Measurements from ENCODE around the gene SUN2.

The SUN2 gene

GRCh38 chr22:38753948-38754750, 1.6 kb downstream of the SUN2 start:
- Histone ChIP-seq H3K27me3 (ENCODE audit: control insufficient read depth, insufficient read depth, low read length) (no peaks in the 10 kb centered on the region), H3K4me1 (ENCODE audit: control insufficient read depth, insufficient read depth, low read length) (peaks cover 1% of the 10 kb centered on the region; the same call in 1 of the 2 replicates), H3K9me3 (ENCODE audit: control insufficient read depth, insufficient read depth, low read length) (no peaks in the 10 kb centered on the region), H3K27ac (ENCODE audit: low read length) (no peak overlapping the region), H3K36me3 (ENCODE audit: control insufficient read depth, insufficient read depth, low read length) (peaks cover 5% of the 10 kb centered on the region; the same call in 1 of the 2 replicates), H3K4me3 (ENCODE audit: low read length) (no peak overlapping the region)
- WGBS (ENCODE audit: insufficient coverage, insufficient read length), result no CpG with 5 or more reads among the region's 12 CpGs
- DNase-seq (ENCODE audit: low read depth, low spot score), result no peak

- Histone ChIP-seq H3K4me3 (ENCODE audit: low read length) (no peak overlapping the region), H3K9me3 (ENCODE audit: control insufficient read depth, insufficient read depth, low read length) (no peaks in the 10 kb centered on the region), H3K4me1 (ENCODE audit: control insufficient read depth, insufficient read depth, low read length) (peaks cover 1% of the 10 kb centered on the region; the same call in 1 of the 2 replicates), H3K36me3 (ENCODE audit: control insufficient read depth, insufficient read depth, low read length) (peaks cover 5% of the 10 kb centered on the region; the same call in 1 of the 2 replicates), H3K27me3 (ENCODE audit: control insufficient read depth, insufficient read depth, low read length) (no peaks in the 10 kb centered on the region), H3K27ac (ENCODE audit: low read length) (no peak overlapping the region)
- WGBS (ENCODE audit: insufficient coverage, insufficient read length), result no CpG with 5 or more reads among the region's 24 CpGs
- no peak for DNase-seq (ENCODE audit: low read depth, low spot score)
Observed at GRCh38 chr22:38751422-38752346, 4.1 kb downstream of the SUN2 start.

- no peak overlapping the region for H3K27ac ChIP-seq (ENCODE audit: low read length)
- H3K9me3 ChIP-seq (ENCODE audit: control insufficient read depth, insufficient read depth, low read length), result no peaks in the 10 kb centered on the region
- H3K4me1 ChIP-seq (ENCODE audit: control insufficient read depth, insufficient read depth, low read length), result peaks cover 1% of the 10 kb centered on the region; the same call in 1 of the 2 replicates
- whole genome bisulfite sequencing (ENCODE audit: insufficient coverage, insufficient read length), result no CpG with 5 or more reads among the region's 12 CpGs
- H3K27me3 ChIP-seq (ENCODE audit: control insufficient read depth, insufficient read depth, low read length), result no peaks in the 10 kb centered on the region
- H3K4me3 ChIP-seq (ENCODE audit: low read length), result no peak overlapping the region
- H3K36me3 ChIP-seq (ENCODE audit: control insufficient read depth, insufficient read depth, low read length), result peaks cover 5% of the 10 kb centered on the region; the same call in 1 of the 2 replicates
- DNase-seq (ENCODE audit: low read depth, low spot score), result no peak
Observed at GRCh38 chr22:38751066-38751421, 4.8 kb downstream of the SUN2 start.

GRCh38 chr22:38750638-38751037, 5.2 kb downstream of the SUN2 start:
- H3K4me3 ChIP-seq (ENCODE audit: low read length), result no peak overlapping the region
- no CpG with 5 or more reads among the region's 17 CpGs for WGBS (ENCODE audit: insufficient coverage, insufficient read length)
- DNase-seq (ENCODE audit: low read depth, low spot score), result no peak
- H3K36me3 ChIP-seq (ENCODE audit: control insufficient read depth, insufficient read depth, low read length), result peaks cover 5% of the 10 kb centered on the region; the same call in 1 of the 2 replicates
- H3K27ac ChIP-seq (ENCODE audit: low read length), result no peak overlapping the region
- H3K9me3 ChIP-seq (ENCODE audit: control insufficient read depth, insufficient read depth, low read length), result no peaks in the 10 kb centered on the region
- H3K27me3 ChIP-seq (ENCODE audit: control insufficient read depth, insufficient read depth, low read length), result no peaks in the 10 kb centered on the region
- peaks cover 1% of the 10 kb centered on the region; the same call in 1 of the 2 replicates for H3K4me1 ChIP-seq (ENCODE audit: control insufficient read depth, insufficient read depth, low read length)

GRCh38 chr22:38750104-38750503, 5.7 kb downstream of the SUN2 start:
- H3K27me3 ChIP-seq (ENCODE audit: control insufficient read depth, insufficient read depth, low read length), result no peaks in the 10 kb centered on the region
- WGBS (ENCODE audit: insufficient coverage, insufficient read length), result no CpG with 5 or more reads among the region's 14 CpGs
- no peak overlapping the region for H3K4me3 ChIP-seq (ENCODE audit: low read length)
- H3K9me3 ChIP-seq (ENCODE audit: control insufficient read depth, insufficient read depth, low read length), result no peaks in the 10 kb centered on the region
- peaks cover 1% of the 10 kb centered on the region; the same call in 1 of the 2 replicates for H3K4me1 ChIP-seq (ENCODE audit: control insufficient read depth, insufficient read depth, low read length)
- DNase-seq (ENCODE audit: low read depth, low spot score), result no peak
- no peak overlapping the region for H3K27ac ChIP-seq (ENCODE audit: low read length)
- peaks cover 5% of the 10 kb centered on the region; the same call in 1 of the 2 replicates for H3K36me3 ChIP-seq (ENCODE audit: control insufficient read depth, insufficient read depth, low read length)

- DNase-seq (ENCODE audit: low read depth, low spot score), result no peak
- peaks cover 5% of the 10 kb centered on the region; the same call in 1 of the 2 replicates for H3K36me3 ChIP-seq (ENCODE audit: control insufficient read depth, insufficient read depth, low read length)
- no peaks in the 10 kb centered on the region for H3K27me3 ChIP-seq (ENCODE audit: control insufficient read depth, insufficient read depth, low read length)
- no CpG with 5 or more reads among the region's 14 CpGs for WGBS (ENCODE audit: insufficient coverage, insufficient read length)
- no peak overlapping the region for H3K27ac ChIP-seq (ENCODE audit: low read length)
- H3K4me3 ChIP-seq (ENCODE audit: low read length), result no peak overlapping the region
- no peaks in the 10 kb centered on the region for H3K9me3 ChIP-seq (ENCODE audit: control insufficient read depth, insufficient read depth, low read length)
- peaks cover 1% of the 10 kb centered on the region; the same call in 1 of the 2 replicates for H3K4me1 ChIP-seq (ENCODE audit: control insufficient read depth, insufficient read depth, low read length)
Observed at GRCh38 chr22:38748487-38749136, 7.2 kb downstream of the SUN2 start.

- H3K4me1 ChIP-seq (ENCODE audit: control insufficient read depth, insufficient read depth, low read length), result no peaks in the 10 kb centered on the region; the same call in 1 of the 2 replicates
- H3K27ac ChIP-seq (ENCODE audit: low read length), result no peak overlapping the region
- no peaks in the 10 kb centered on the region for H3K27me3 ChIP-seq (ENCODE audit: control insufficient read depth, insufficient read depth, low read length)
- no CpG with 5 or more reads among the region's 14 CpGs for WGBS (ENCODE audit: insufficient coverage, insufficient read length)
- no peaks in the 10 kb centered on the region for H3K9me3 ChIP-seq (ENCODE audit: control insufficient read depth, insufficient read depth, low read length)
- H3K4me3 ChIP-seq (ENCODE audit: low read length), result no peak overlapping the region
- peaks cover 2% of the 10 kb centered on the region; the same call in 1 of the 2 replicates for H3K36me3 ChIP-seq (ENCODE audit: control insufficient read depth, insufficient read depth, low read length)
- DNase-seq (ENCODE audit: low read depth, low spot score), result no peak
Observed at GRCh38 chr22:38745676-38746460, 9.9 kb downstream of the SUN2 start.

GRCh38 chr22:38744981-38745380, 10.8 kb downstream of the SUN2 start:
- WGBS (ENCODE audit: insufficient coverage, insufficient read length), result no CpG with 5 or more reads among the region's 6 CpGs
- no peak overlapping the region for H3K27ac ChIP-seq (ENCODE audit: low read length)
- no peaks in the 10 kb centered on the region for H3K27me3 ChIP-seq (ENCODE audit: control insufficient read depth, insufficient read depth, low read length)
- no peaks in the 10 kb centered on the region for H3K9me3 ChIP-seq (ENCODE audit: control insufficient read depth, insufficient read depth, low read length)
- peaks cover 4% of the 10 kb centered on the region; the same call in 1 of the 2 replicates for H3K36me3 ChIP-seq (ENCODE audit: control insufficient read depth, insufficient read depth, low read length)
- H3K4me3 ChIP-seq (ENCODE audit: low read length), result no peak overlapping the region
- H3K4me1 ChIP-seq (ENCODE audit: control insufficient read depth, insufficient read depth, low read length), result no peaks in the 10 kb centered on the region; the same call in 1 of the 2 replicates
- no peak for DNase-seq (ENCODE audit: low read depth, low spot score)

GRCh38 chr22:38742176-38742942, 13.4 kb downstream of the SUN2 start:
- Histone ChIP-seq H3K27me3 (ENCODE audit: control insufficient read depth, insufficient read depth, low read length) (no peaks in the 10 kb centered on the region), H3K9me3 (ENCODE audit: control insufficient read depth, insufficient read depth, low read length) (no peaks in the 10 kb centered on the region), H3K4me3 (ENCODE audit: low read length) (no peak overlapping the region), H3K4me1 (ENCODE audit: control insufficient read depth, insufficient read depth, low read length) (no peaks in the 10 kb centered on the region; the same call in 1 of the 2 replicates), H3K36me3 (ENCODE audit: control insufficient read depth, insufficient read depth, low read length) (peaks cover 13% of the 10 kb centered on the region; the same call in 1 of the 2 replicates), H3K27ac (ENCODE audit: low read length) (no peak overlapping the region)
- DNase-seq (ENCODE audit: low read depth, low spot score), result no peak
- WGBS (ENCODE audit: insufficient coverage, insufficient read length), result no CpG with 5 or more reads among the region's 25 CpGs
